ENCODE data around the gene PLEKHG2.

Gene PLEKHG2

GRCh38 chr19:39406656-39407409 is 5.6 kb upstream of the PLEKHG2 start, which contains the start of gene ZFP36:
TSS of gene ZFP36 (plus strand) at chr19:39406847. CDS start at chr19:39406905, 58 bp downstream.
- peak; percentile 75 for DNase-seq (ENCODE audit: low spot score)

GRCh38 chr19:39407410-39407659 is 5.1 kb upstream of the PLEKHG2 start:
- DNase-seq (ENCODE audit: low spot score), result no peak

- DNase-seq (ENCODE audit: low spot score), result no peak
These were observed 4.6 kb upstream of the PLEKHG2 start for GRCh38 chr19:39407660-39408391.

DNA sequence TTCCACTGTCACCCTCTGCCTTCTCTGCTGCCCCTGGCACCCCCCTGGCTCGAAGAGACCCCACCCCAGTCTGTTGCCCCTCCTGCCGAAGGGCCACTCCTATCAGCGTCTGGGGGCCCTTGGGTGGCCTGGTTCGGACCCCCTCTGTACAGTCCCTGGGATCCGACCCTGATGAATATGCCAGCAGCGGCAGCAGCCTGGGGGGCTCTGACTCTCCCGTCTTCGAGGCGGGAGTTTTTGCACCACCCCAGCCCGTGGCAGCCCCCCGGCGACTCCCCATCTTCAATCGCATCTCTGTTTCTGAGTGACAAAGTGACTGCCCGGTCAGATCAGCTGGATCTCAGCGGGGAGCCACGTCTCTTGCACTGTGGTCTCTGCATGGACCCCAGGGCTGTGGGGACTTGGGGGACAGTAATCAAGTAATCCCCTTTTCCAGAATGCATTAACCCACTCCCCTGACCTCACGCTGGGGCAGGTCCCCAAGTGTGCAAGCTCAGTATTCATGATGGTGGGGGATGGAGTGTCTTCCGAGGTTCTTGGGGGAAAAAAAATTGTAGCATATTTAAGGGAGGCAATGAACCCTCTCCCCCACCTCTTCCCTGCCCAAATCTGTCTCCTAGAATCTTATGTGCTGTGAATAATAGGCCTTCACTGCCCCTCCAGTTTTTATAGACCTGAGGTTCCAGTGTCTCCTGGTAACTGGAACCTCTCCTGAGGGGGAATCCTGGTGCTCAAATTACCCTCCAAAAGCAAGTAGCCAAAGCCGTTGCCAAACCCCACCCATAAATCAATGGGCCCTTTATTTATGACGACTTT is 3.9 kb upstream of the PLEKHG2 start:
- DNase-seq (ENCODE audit: low spot score), result no peak

DNA sequence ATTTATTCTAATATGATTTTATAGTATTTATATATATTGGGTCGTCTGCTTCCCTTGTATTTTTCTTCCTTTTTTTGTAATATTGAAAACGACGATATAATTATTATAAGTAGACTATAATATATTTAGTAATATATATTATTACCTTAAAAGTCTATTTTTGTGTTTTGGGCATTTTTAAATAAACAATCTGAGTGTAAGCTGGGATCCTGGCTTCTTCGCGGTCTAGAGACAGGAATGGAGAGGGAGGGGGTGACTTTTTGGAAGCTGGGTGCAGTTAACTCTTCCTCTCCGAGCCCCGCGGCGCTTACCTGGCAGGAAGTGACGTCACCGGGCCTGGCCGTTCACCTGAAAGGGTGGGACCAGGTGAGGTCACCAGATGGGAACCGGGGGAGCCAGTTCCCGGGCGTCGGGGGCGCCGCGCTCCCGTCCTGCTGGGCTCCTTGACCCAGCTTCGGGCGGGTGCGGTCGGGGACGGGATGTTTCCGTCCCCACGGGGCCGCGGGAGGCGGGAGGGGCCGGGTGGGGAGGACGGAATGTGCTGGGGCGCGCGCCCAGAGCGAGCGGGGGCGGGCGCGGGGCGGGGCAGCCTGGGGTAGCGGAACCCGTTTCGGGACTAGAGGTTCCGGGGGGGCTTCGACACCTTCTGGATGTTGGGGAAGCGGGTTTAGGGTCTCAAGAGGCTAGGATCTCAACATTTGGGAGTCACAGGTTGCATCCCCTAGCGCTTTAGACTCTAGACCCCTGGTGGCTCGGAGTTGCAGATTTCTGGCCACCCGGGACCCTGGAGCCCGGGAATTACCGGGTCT is 3.1 kb upstream of the PLEKHG2 start:
- DNase-seq (ENCODE audit: low spot score), result peak; percentile 68

GRCh38 chr19:39410017-39410830 is 2.2 kb upstream of the PLEKHG2 start:
- no peak for DNase-seq (ENCODE audit: low spot score)

DNA sequence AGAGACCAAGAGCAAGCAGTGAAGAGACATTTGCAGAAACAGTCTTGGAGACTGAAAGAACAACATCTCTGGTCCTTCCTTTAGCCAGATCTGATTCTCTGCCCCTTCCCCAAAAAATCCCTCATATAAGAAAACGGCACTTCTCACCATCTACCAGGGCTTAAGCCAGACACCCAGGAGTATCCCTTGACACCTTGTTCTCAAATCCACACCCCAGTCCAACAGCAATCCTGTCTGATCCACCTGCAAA is 1.7 kb upstream of the PLEKHG2 start:
- no peak for DNase-seq (ENCODE audit: low spot score)

DNA sequence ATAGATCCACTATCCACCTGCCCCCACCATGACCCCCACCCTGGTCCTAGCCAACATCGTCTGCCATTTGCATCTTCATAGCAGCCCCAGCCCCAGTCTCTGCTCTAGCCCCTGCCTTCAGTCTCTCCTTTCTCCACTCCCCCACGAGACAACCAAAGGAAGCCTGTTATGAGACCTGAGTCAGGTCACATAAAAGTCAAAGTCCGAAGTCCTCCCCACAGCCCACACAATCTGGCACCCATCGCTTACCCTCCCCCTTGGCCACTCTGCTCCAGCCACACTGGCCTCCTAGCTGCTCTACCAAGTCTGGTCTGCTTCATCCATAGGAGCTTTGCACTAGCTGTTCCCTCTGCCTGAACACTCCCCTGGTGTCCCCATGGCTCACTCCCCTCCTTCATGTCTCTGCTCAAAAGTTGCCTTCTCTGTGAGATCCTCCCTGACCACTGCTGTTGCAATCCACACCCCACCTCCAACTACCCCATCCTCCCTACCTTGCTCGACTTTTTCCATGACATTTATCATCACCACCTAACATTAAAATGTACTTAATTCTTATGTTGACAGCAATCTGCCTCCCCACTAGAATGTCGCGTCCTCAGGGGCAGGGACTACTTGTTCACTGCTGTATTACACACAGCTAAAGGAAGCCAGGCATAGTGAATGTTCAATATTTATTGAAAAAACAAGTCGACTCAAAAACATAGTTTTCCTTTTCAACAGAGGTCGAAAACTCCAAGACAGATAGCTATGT is 1.2 kb upstream of the PLEKHG2 start:
- no peak for DNase-seq (ENCODE audit: low spot score)

DNA sequence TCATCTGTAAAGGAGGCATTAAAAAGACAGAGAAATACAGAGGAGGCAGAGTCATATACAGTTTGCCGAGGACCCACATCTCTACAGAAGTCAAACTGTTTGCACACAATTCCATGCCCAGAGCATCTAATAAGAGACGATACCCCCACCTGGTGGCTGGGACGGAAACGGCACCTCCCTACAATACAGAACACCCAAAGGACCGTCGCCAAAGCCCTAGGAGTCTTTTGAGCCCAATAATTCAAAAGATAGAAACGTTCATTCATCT is 703 bp upstream of the PLEKHG2 start:
- DNase-seq (ENCODE audit: low spot score), result no peak

DNA sequence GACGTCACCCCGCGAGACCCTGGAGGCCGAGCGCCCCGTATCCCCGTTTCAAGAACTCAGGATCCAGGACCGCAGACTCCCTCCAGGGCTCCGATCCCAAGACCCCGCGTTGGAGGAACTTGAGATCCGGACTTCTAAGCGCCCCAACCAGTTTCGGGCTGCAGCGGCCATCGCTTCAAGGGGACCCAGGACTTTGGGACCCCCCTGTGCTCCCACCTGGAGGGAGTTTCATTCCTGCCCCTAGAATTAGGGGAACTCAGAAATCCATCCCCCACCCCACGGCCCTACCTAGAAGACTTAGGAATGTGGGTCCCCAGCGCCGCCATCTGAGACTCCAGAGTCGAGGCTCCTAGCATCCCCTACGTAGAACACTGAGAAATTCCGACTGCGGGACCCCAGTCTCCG is 400 bp downstream of the PLEKHG2 start:
- no peak for DNase-seq (ENCODE audit: low spot score)

- DNase-seq (ENCODE audit: low spot score), result peak; percentile 74
These were observed 922 bp downstream of the PLEKHG2 start for GRCh38 chr19:39413272-39413910.

GRCh38 chr19:39413911-39414608 is 1.6 kb downstream of the PLEKHG2 start:
- DNase-seq (ENCODE audit: low spot score), result no peak

DNA sequence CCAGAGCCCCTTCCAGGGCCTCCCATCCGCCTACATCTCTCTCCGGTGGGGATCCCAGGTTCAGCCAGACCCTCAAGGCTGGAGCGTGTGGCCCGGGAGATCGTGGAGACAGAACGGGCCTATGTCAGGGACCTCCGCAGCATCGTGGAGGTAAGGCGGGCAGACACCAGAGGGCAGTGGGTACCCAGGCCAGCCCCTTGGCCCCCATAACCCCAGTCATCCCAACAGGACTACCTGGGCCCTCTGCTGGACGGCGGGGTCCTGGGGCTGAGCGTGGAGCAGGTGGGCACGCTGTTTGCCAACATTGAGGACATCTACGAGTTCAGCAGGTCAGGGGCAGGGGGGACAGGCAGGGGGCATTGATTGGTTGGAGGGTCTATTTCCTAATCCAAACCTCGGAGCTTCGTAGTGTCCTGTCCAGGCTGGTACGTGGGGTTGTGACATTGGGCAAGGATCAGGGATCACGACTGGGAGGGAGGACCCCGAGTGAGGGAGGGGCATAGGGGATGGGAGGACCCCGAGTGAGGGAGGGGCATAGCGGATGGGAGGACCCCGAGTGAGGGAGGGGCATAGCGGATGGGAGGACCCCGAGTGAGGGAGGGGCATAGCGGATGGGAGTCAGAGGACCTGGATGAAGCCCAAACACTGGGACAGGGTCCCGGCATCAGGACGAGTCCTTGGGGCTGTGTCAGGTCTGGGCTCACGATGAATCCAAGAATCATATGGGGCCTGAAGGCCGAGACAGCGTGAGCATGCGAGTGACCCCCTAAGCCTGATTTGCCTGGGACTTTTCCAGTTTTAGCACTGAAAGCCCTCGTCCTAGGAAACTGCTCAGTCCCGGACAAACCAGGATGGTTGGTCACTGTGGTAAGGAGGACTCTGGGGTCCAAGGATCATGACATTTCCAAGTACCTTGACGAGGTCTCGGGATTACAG is 2.9 kb downstream of the PLEKHG2 start:
- no peak for DNase-seq (ENCODE audit: low spot score)

DNA sequence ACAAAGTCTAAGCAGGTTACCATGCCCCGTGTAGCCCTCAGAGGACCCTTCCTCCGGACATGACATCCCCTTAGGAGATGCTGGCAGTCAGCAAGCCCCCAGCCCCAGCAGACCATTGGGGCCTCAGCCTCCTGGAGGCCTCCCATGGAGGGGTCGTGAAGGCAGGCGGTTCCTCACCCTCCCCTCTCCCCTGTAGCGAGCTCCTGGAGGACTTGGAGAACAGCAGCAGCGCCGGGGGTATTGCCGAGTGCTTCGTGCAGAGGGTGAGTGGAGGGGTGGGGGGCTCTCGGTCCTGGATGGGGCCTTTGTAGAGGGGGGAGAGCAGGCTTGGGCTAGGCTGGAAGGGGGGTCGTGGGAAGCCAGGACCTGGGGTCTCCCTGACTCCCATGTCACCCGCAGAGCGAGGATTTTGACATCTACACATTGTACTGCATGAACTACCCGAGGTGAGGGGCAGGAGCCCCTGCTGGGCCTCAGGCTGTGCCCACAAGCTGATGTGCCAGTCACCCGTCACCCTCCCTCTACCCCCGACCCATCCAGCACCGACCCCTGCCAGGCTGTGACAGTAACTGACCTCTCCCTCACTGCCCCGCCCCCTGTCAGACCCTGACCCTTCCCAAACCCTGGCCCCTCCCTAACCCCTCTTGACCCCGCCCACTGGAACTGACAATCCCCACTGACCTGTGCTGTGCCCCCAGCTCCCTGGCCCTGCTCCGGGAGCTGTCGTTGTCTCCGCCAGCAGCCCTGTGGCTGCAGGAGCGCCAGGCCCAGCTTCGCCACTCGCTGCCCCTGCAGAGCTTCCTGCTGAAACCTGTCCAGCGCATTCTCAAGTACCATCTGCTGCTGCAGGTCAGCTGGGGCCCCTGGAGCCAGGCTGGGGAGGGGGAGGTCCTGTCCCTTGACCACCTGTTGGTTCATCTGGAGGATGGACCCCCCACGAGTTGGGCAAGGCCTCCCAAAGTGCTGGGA is 4.0 kb downstream of the PLEKHG2 start:
- DNase-seq (ENCODE audit: low spot score), result peak; percentile 56

- no peak for DNase-seq (ENCODE audit: low spot score)
These were observed 5.2 kb downstream of the PLEKHG2 start for GRCh38 chr19:39417463-39418181.

GRCh38 chr19:39419003-39419402 is 6.5 kb downstream of the PLEKHG2 start:
- DNase-seq (ENCODE audit: low spot score), result no peak

DNA sequence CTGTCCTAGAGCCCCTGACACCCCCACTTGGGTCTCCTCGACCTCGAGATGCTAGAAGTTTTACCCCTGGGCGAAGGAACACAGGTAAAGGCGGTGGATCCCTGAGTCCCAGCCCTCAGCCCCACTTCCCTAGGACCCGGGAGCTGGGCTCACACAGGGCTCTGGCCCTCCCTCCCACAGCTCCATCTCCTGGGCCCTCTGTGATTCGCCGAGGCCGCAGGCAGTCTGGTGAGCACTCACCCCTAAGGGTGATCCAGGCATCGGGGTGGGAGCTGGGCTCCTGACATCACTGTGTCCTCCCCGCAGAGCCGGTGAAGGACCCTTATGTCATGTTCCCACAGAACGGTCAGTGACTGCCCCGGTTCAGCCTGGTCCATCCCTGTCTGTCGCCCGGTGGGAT is 8.3 kb downstream of the PLEKHG2 start:
- DNase-seq (ENCODE audit: low spot score), result no peak

Data from iPS-NIHi11 (cell line).